Measurements from ENCODE around the gene UNC80.
"Not testable (repeated sequence)": the region's sequence is repeated elsewhere in the genome, so short reads cannot be mapped to it uniquely, and the experiment has no call there.

Gene UNC80, protein sequence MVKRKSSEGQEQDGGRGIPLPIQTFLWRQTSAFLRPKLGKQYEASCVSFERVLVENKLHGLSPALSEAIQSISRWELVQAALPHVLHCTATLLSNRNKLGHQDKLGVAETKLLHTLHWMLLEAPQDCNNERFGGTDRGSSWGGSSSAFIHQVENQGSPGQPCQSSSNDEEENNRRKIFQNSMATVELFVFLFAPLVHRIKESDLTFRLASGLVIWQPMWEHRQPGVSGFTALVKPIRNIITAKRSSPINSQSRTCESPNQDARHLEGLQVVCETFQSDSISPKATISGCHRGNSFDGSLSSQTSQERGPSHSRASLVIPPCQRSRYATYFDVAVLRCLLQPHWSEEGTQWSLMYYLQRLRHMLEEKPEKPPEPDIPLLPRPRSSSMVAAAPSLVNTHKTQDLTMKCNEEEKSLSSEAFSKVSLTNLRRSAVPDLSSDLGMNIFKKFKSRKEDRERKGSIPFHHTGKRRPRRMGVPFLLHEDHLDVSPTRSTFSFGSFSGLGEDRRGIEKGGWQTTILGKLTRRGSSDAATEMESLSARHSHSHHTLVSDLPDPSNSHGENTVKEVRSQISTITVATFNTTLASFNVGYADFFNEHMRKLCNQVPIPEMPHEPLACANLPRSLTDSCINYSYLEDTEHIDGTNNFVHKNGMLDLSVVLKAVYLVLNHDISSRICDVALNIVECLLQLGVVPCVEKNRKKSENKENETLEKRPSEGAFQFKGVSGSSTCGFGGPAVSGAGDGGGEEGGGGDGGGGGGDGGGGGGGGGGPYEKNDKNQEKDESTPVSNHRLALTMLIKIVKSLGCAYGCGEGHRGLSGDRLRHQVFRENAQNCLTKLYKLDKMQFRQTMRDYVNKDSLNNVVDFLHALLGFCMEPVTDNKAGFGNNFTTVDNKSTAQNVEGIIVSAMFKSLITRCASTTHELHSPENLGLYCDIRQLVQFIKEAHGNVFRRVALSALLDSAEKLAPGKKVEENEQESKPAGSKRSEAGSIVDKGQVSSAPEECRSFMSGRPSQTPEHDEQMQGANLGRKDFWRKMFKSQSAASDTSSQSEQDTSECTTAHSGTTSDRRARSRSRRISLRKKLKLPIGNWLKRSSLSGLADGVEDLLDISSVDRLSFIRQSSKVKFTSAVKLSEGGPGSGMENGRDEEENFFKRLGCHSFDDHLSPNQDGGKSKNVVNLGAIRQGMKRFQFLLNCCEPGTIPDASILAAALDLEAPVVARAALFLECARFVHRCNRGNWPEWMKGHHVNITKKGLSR (N-terminal part only)

GRCh38 chr2:209771474-209772289, at the start of gene UNC80:
Gene UNC80, plus strand, starts transcription at chr2:209771832. Its CDS starts 241 bp downstream, at chr2:209772073.
- DNase-seq: peak; percentile 51

GRCh38 chr2:209726311-209726710, 45.3 kb upstream of the UNC80 start:
- no peak for DNase-seq

GRCh38 chr2:209727077-209727476, 44.6 kb upstream of the UNC80 start:
- DNase-seq: no peak

GRCh38 chr2:209734805-209735204, 36.8 kb upstream of the UNC80 start:
- no peak for DNase-seq

GRCh38 chr2:209741953-209742352, 29.7 kb upstream of the UNC80 start:
- no peak for DNase-seq

- no peak for DNase-seq
Observed at GRCh38 chr2:209753020-209753419, 18.6 kb upstream of the UNC80 start.

DNA sequence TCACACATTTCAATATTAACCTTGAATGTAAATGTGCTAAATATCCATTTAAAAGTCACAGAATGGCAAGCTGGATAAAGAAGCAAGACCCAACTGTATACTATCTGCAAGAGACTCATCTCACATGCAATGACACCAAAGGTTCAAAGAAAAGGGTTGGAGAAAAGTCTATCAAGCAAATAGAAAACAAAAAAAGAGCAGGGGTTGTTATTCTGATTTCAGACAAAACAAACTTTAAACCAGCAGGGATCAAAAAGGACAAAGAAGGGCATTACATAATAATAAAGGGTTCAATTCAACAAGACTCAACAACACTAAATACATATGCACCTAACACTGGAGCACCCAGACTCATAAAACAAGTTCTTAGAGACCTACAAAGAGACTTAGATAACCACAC, 14.5 kb upstream of the UNC80 start:
- no peak for DNase-seq

- peak; percentile 4 for DNase-seq
Observed at GRCh38 chr2:209761566-209761965, 10.1 kb upstream of the UNC80 start.

- peak; percentile 1 for DNase-seq
Observed at GRCh38 chr2:209762563-209762962, 9.1 kb upstream of the UNC80 start.

- no peak for DNase-seq
Observed at GRCh38 chr2:209763106-209763505, 8.5 kb upstream of the UNC80 start.

DNA sequence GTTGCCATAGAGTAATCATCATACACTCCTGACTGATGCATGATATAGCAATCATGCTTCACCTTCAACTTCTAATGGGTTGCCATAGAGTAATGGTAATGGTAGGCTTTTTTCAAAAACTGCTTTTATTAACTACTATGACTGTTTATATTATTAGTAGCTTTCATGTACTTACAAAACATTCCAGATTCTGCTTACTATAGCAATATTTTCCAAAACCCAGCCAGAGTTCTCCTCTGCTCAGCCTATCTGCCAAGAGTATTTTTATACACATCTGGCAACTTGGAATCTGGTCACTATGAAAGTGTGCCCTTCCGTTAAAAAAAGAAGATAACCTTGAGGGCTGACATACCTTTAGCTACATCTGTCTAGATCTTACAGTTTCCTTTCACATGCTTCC, 5.0 kb upstream of the UNC80 start:
- no peak for DNase-seq

DNA sequence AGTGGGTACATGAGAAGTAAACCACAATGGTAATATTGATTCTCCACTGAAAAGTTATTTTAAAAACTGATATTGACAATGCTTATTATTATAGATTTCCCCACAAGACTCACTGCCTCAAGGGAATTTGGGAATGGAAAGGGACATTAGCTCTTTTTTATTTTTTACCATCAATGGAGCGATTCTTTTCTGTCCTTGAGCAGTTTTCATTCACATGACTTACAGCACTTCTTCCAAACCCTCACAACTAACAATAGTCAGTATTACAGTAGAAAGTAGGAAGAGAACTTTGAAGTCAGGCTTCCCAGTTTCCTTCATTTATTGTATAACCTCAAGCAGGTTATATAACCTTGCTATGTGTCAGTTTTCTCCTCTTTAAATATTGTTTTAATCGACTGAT, 4.3 kb upstream of the UNC80 start:
- no peak for DNase-seq

GRCh38 chr2:209768557-209768956, 3.1 kb upstream of the UNC80 start:
- DNase-seq: no peak

GRCh38 chr2:209772290-209772685, 656 bp downstream of the UNC80 start:
- DNase-seq: no peak

DNA sequence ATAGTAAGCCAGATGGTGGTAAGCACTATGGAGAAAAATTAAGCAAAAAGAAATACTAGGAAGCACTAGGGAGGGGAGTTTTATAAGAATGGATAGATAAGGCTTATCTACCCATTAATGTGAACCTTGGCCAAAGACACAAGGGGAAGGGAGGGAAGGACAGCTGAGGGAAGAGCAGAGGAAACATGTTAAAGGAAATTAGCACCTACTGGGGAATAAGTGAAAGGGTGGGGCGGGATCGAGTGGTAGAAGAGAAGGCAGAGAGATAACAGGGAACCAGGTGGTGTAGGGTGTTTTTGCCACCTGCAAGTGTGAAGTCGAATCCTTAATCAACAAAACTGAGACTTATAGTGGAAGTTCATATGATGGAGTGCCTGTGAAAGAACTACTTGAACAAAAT, 1.7 kb downstream of the UNC80 start:
- DNase-seq: no peak

- no peak for DNase-seq
Observed at GRCh38 chr2:209787416-209787815, 15.8 kb downstream of the UNC80 start.

- DNase-seq: no peak
Observed at GRCh38 chr2:209788925-209789324, 17.3 kb downstream of the UNC80 start.

- DNase-seq: peak; percentile 25
Observed at GRCh38 chr2:209790066-209790728, 18.6 kb downstream of the UNC80 start.

GRCh38 chr2:209791151-209791550, 19.5 kb downstream of the UNC80 start:
- no peak for DNase-seq

DNA sequence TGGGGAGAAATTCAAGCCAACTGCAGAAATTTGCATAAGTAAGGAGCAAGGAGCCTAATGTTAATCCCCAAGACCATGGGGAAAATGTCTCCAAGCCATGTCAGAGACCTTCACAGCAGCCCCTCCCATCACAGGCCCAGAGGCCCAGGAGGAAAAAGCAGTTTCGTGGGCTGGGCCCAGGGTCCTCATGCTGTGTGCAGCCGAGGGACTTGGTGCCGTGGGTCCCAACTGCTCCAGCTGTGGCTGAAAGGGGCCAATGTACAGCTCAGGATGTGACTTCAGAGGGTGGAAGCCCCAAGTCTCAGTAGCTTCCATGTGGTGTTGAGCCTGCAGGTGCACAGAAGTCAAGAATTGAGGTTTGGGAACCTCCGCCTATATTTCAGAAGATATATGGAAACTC, 23.8 kb downstream of the UNC80 start:
- DNase-seq: not testable (repeated sequence)

- DNase-seq: no peak
Observed at GRCh38 chr2:209805351-209805750, 33.7 kb downstream of the UNC80 start.

- DNase-seq: no peak
Observed at GRCh38 chr2:209806318-209806717, 34.7 kb downstream of the UNC80 start.

Data from EL (cell line).